Adrenal gland (tissue), 5 donors: ENCODE results near the gene EFEMP2.

Experiments used
- CTCF ChIP-seq, 6 experiments: fragments of 450-650 bp in 4 of 6; fragments of 200-600 bp in 2 of 6; sonication (generic) in 1 of 6; IDR thresholded peaks; 1 replicate in 5 of 6; 2 replicates in 1 of 6; pipeline versions ENCODE4 v1.5.1 to v1.8.0; 2016 to 2021; ENCODE audit warnings: antibody characterized with exemption in 6 of 6, mild to moderate bottlenecking in 2 of 6, moderate library complexity in 1 of 6
- POLR2A ChIP-seq, 2 donors: fragments of 450-650 bp; IDR thresholded peaks; one replicate each; pipeline ENCODE4 v1.6.1; 2017; ENCODE audit warnings: antibody characterized with exemption in 2 of 2, mild to moderate bottlenecking in 2 of 2, moderate library complexity in 1 of 2
- donor health status: DM: no; HTN: no; CAD: no.

GRCh38 chr11:65879617-65880016, 7.0 kb upstream of the EFEMP2 start, which contains the start of gene CTSW:
- TF ChIP-seq CTCF (IDR thresholded peaks at IDR 0.05) (no peak), POLR2A (IDR thresholded peaks at IDR 0.05) (no peak)
